GM19372 (cell line): ENCODE data around the gene PDGFD.
A peak's percentile ranks its signal among the peaks of the same experiment; 100 is the strongest.

Experiments
- ATAC-seq: cut with Tn5 transposase; IDR thresholded peaks from one replicate; pipeline ENCODE4 v1.9.1; 2021; ENCODE audit warnings: mild to moderate bottlenecking, low read depth, moderate library complexity; ENCODE audit not compliant: unreplicated experiment

Gene PDGFD

GRCh38 chr11:104146943-104147342 is 17.0 kb downstream of the PDGFD start:
- ATAC-seq = no peak

- ATAC-seq = no peak
Observed at GRCh38 chr11:104146421-104146820, 17.5 kb downstream of the PDGFD start.

GRCh38 chr11:104145062-104145461 is 18.9 kb downstream of the PDGFD start:
- ATAC-seq = no peak

GRCh38 chr11:104142698-104143097 is 21.2 kb downstream of the PDGFD start:
- ATAC-seq = no peak

- ATAC-seq = no peak
Observed at GRCh38 chr11:104136861-104137260, 27.1 kb downstream of the PDGFD start.

GRCh38 chr11:104134745-104135144 is 29.2 kb downstream of the PDGFD start:
- no peak for ATAC-seq

- no peak for ATAC-seq
Observed at GRCh38 chr11:104130161-104130560, 33.8 kb downstream of the PDGFD start.

GRCh38 chr11:104129145-104129544 is 34.8 kb downstream of the PDGFD start:
- no peak for ATAC-seq

- no peak for ATAC-seq
Observed at GRCh38 chr11:104127828-104128227, 36.1 kb downstream of the PDGFD start.

GRCh38 chr11:104126464-104126863 is 37.5 kb downstream of the PDGFD start:
- ATAC-seq = no peak

- ATAC-seq = peak; percentile 73
Observed at GRCh38 chr11:104124979-104125378, 39.0 kb downstream of the PDGFD start.

GRCh38 chr11:104122836-104123235 is 41.1 kb downstream of the PDGFD start:
- ATAC-seq = no peak

GRCh38 chr11:104122011-104122635 is 41.8 kb downstream of the PDGFD start:
- ATAC-seq = no peak

GRCh38 chr11:104120493-104121137 is 43.3 kb downstream of the PDGFD start:
- ATAC-seq = no peak

GRCh38 chr11:104118105-104118744 is 45.7 kb downstream of the PDGFD start:
- ATAC-seq = no peak

GRCh38 chr11:104113541-104113940 is 50.4 kb downstream of the PDGFD start:
- ATAC-seq = no peak

GRCh38 chr11:104106136-104106754 is 57.7 kb downstream of the PDGFD start:
- ATAC-seq = no peak

- no peak for ATAC-seq
Observed at GRCh38 chr11:104105155-104105554, 58.8 kb downstream of the PDGFD start.

GRCh38 chr11:104104664-104105063 is 59.3 kb downstream of the PDGFD start:
- no peak for ATAC-seq

- no peak for ATAC-seq
Observed at GRCh38 chr11:104104201-104104600, 59.7 kb downstream of the PDGFD start.

- ATAC-seq = no peak
Observed at GRCh38 chr11:104098555-104098954, 65.4 kb downstream of the PDGFD start.
